OCI-LY3 (cell line): ENCODE results near the gene SFXN5.

ENCODE experiments used
- CTCF ChIP-seq: fragments of 200-600, 300-600 bp; sonication (generic); IDR thresholded peaks from 2 replicates; pipeline ENCODE4 v1.5.1; 2014; ENCODE audit warnings: antibody characterized with exemption, low read length, low read depth
- EZH2phosphoT487 ChIP-seq: fragments of 200-600 bp; shearing (Covaris generic); IDR thresholded peaks from 2 replicates; pipeline ENCODE4 v1.6.1; 2018; ENCODE audit warnings: antibody characterized with exemption, mixed run types, low read depth

DNA sequence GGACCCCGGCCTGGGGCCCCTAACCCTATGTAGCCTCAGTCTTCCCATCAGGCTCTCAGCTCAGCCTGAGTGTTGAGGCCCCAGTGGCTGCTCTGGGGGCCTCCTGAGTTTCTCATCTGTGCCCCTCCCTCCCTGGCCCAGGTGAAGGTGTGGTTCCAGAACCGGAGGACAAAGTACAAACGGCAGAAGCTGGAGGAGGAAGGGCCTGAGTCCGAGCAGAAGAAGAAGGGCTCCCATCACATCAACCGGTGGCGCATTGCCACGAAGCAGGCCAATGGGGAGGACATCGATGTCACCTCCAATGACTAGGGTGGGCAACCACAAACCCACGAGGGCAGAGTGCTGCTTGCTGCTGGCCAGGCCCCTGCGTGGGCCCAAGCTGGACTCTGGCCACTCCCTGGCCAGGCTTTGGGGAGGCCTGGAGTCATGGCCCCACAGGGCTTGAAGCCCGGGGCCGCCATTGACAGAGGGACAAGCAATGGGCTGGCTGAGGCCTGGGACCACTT, 137.8 kb downstream of the SFXN5 start:
- no peak for TF ChIP-seq CTCF
- TF ChIP-seq EZH2phosphoT487, result no peak
